ENCODE results near the gene POU2F2. TPM values are rescaled to one million over a fixed set of nuclear protein-coding genes. Genes with fewer than 3 reads are reported as not detected.

The POU2F2 gene
- total RNA-seq (2022; extraction: Qiagen RNA extraction; ENCODE audit: low read depth), result 0.15 to 0.80 TPM (median 0.41 TPM) in 5 replicates

DNA sequence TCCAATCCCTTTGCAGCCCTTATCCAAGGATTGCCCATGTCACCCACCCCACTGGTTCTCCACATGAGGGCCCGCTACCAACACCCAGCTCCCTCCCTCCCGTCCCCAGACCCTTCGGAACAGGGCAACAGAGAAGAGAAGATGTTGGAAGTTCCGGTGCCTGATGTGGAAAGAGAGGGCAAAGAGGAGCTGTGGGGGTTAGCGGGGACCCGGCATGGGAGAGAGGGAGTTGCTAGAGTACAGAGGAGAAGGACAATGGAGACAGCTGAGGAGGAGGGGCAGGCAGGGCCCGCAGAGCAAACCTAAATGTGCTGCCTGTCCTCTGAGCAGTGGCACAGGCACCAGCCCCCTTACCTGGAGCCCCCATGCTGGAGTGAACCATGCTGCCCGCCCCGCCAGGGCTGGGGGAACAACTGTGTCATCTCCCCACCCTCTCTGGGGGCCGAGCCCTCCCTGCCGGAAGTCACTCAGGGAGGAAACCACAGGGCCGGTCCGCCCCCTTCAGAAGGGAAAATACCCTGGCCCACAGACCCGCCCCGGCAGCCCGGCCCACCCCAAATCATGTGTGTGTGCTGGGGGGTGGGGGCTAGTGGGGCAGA, at the start of gene POU2F2:
Gene POU2F2, minus strand, starts transcription at position 417 of the 599 bp plus-strand sequence. Its CDS starts 35 bp downstream, at position 382.

DNA sequence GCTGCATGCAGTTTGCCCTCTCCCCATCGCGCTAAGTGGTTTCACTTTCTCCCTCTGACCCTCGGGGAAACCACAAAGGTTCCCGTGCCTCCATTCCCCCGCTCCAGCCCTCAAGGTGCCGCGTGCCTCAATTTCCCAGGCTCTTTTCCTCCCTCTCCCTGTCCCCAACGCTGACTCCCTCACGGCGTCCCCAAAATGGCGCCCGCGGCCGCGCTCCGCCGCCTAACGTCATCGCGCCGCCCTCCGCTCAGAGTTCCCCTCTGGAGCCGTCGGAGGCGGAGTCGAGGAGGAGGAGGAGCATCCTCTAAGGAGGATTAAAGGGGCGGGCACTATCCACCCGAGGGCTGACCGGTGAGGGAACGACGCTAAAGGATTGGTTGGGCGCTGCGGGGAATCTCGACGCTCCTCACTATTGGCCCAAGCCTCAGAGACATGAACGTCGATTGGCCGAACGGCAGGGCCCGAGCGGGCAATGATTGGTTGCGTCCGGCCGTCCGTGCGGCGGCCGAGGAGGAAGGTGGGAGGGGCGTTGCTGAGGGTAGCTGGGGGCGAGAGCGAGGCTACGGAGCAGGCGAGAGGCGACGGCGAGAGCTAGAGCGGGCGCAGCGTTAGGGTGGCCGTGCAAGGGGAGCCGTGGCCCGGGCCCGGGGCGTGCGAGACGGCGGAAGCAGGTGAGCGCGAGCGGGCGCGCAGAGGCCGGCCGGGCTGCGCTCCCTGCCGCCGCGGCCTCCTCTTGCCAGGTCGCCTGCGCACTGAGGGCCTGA, 56.4 kb downstream of the POU2F2 start, which contains the start of gene ZNF574:
Gene ZNF574, plus strand, starts transcription at position 551 of the 764 bp plus-strand sequence. CDS start 2,441 bp downstream, outside the sequence.

DNA sequence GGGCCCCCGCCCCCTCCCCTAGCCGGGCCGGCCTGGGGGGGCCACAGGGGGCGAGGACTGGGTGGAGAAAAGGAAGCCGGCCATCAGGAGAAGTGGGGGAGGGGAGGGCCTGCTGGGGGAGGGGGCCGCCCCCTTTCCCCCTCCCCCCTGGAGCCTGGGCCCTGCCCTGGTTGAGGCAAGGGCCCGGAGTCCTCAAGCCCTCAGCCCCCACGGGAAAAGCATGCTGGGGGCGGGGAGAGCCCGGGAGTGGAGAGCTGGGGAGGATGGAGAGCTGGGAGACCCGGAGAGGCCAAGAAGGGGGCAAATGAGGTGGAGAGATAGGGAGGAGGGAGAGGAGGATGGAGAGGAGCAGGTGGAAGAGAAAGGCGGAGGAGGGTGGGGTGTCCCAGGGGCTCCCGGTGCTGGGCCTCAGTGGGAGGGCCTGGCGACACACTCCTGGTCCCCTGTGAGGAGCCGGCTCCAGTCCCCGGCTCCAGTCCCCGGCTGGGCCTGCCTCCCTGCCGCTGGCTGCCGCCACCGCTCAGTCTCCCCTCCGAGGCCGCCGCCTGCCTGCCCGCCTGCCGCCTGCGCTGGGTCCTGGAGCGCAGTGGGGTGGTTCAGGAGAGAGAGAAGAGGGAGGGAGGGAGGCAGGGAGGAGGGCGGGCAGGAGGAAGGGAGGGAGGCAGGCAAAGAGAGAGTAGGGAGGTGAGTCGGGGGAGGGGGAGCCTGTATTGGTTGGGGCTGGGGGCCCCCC, 62.5 kb downstream of the POU2F2 start, which contains the start of gene GRIK5:
Gene GRIK5, minus strand, starts transcription at position 588 of the 733 bp plus-strand sequence. CDS start 4,436 bp downstream, outside the sequence.

Other genes with a start within 250 kb of the POU2F2 start
- gene ARHGEF1, start 249.3 kb downstream of the POU2F2 start, total RNA-seq (2022; extraction: Qiagen RNA extraction; ENCODE audit: low read depth), result 83.9 to 123 TPM (median 107 TPM) in 5 replicates
- gene ERFL, start 204.0 kb downstream of the POU2F2 start, total RNA-seq (2022; extraction: Qiagen RNA extraction; ENCODE audit: low read depth), result 0.23 to 0.35 TPM (median 0.29 TPM) in 5 replicates
- gene RABAC1, start 173.1 kb downstream of the POU2F2 start, total RNA-seq (2022; extraction: Qiagen RNA extraction; ENCODE audit: low read depth), result 204 to 269 TPM (median 241 TPM) in 5 replicates
- 3.5 to 5.8 TPM (median 4.7 TPM) in 5 replicates for gene ATP1A3, start 138.2 kb downstream of the POU2F2 start, total RNA-seq (2022; extraction: Qiagen RNA extraction; ENCODE audit: low read depth)
- 0.37 to 0.50 TPM (median 0.42 TPM) in 5 replicates for gene GRIK5, start 62.2 kb downstream of the POU2F2 start, total RNA-seq (2022; extraction: Qiagen RNA extraction; ENCODE audit: low read depth)
- 28.7 to 38.8 TPM (median 36.8 TPM) in 5 replicates for gene ZNF574, start 56.3 kb downstream of the POU2F2 start, total RNA-seq (2022; extraction: Qiagen RNA extraction; ENCODE audit: low read depth)
- 54.3 to 74.7 TPM (median 66.0 TPM) in 5 replicates for gene DEDD2, start 85.2 kb upstream of the POU2F2 start, total RNA-seq (2022; extraction: Qiagen RNA extraction; ENCODE audit: low read depth)
- 15.5 to 21.1 TPM (median 19.8 TPM) in 5 replicates for gene ZNF526, start 87.9 kb upstream of the POU2F2 start, total RNA-seq (2022; extraction: Qiagen RNA extraction; ENCODE audit: low read depth)
- 104 to 150 TPM (median 147 TPM) in 5 replicates for gene GSK3A, start 110.2 kb upstream of the POU2F2 start, total RNA-seq (2022; extraction: Qiagen RNA extraction; ENCODE audit: low read depth)
- gene ERF, start 122.7 kb upstream of the POU2F2 start, total RNA-seq (2022; extraction: Qiagen RNA extraction; ENCODE audit: low read depth), result 99.1 to 124 TPM (median 117 TPM) in 5 replicates
- 38.6 to 52.2 TPM (median 47.4 TPM) in 5 replicates for gene CIC, start 136.8 kb upstream of the POU2F2 start, total RNA-seq (2022; extraction: Qiagen RNA extraction; ENCODE audit: low read depth)
- gene PRR19, start 169.7 kb upstream of the POU2F2 start, total RNA-seq (2022; extraction: Qiagen RNA extraction; ENCODE audit: low read depth), result 3.6 to 4.9 TPM (median 4.3 TPM) in 5 replicates
- 132 to 152 TPM (median 151 TPM) in 5 replicates for gene PAFAH1B3, start 170.2 kb upstream of the POU2F2 start, total RNA-seq (2022; extraction: Qiagen RNA extraction; ENCODE audit: low read depth)
- 2.2 to 3.9 TPM (median 3.2 TPM) in 5 replicates for gene TMEM145, start 180.9 kb upstream of the POU2F2 start, total RNA-seq (2022; extraction: Qiagen RNA extraction; ENCODE audit: low read depth)
- 19.0 to 25.2 TPM (median 23.3 TPM) in 5 replicates for gene MEGF8, start 193.2 kb upstream of the POU2F2 start, total RNA-seq (2022; extraction: Qiagen RNA extraction; ENCODE audit: low read depth)